Mesenchymal stem cell (in vitro differentiated cells and primary cell): Measurements from ENCODE around the gene KCNJ15.
A peak's percentile ranks its signal among the peaks of the same experiment; 100 is the strongest.

Experiments
- DNase-seq: peaks from one replicate; pipeline ENCODE4 v3.0.0-alpha.2; 2013
- H2AFZ ChIP-seq: one replicate; pipeline ENCODE4 v1.6.1; 2013; ENCODE audit warnings: low read depth, mild to moderate bottlenecking, control low read depth, inconsistent platforms, low read length, moderate library complexity
- H2AK5ac ChIP-seq: 2 replicates; pipeline ENCODE4 v1.6.1; 2013; ENCODE audit warnings: low read length, moderate library complexity, mild to moderate bottlenecking, inconsistent platforms; ENCODE audit not compliant: severe bottlenecking
- H2BK120ac ChIP-seq: one replicate; pipeline ENCODE4 v1.6.1; 2013; ENCODE audit warnings: low read depth, mild to moderate bottlenecking, inconsistent platforms, low read length, moderate library complexity
- H2BK12ac ChIP-seq, 2 experiments: one replicate each; pipeline ENCODE4 v1.6.1; 2013; ENCODE audit warnings: inconsistent platforms in 2 of 2, low read length in 2 of 2, mild to moderate bottlenecking in 2 of 2, moderate library complexity in 2 of 2, control low read depth in 1 of 2
- H2BK15ac ChIP-seq: one replicate; pipeline ENCODE4 v1.6.1; 2013; ENCODE audit warnings: mild to moderate bottlenecking, low read depth, inconsistent platforms; ENCODE audit not compliant: poor library complexity, severe bottlenecking
- H2BK5ac ChIP-seq: 2 replicates; pipeline ENCODE4 v1.6.1; 2013; ENCODE audit warnings: low read depth, mild to moderate bottlenecking, low read length, control low read depth, inconsistent platforms; ENCODE audit not compliant: poor library complexity, severe bottlenecking
- H3K14ac ChIP-seq, 2 experiments: one replicate each; pipeline ENCODE4 v1.6.1; 2013; ENCODE audit warnings: inconsistent platforms in 2 of 2, low read length in 2 of 2, control low read depth in 1 of 2, mild to moderate bottlenecking in 1 of 2, moderate library complexity in 1 of 2
- H3K18ac ChIP-seq, 2 experiments: one replicate each; pipeline ENCODE4 v1.6.1; 2013; ENCODE audit warnings: inconsistent platforms in 2 of 2, low read length in 2 of 2, control low read depth in 1 of 2, low read depth in 1 of 2, mild to moderate bottlenecking in 1 of 2
- H3K23ac ChIP-seq, 2 experiments: one replicate each; pipeline ENCODE4 v1.6.1; 2013; ENCODE audit warnings: inconsistent platforms in 2 of 2, low read length in 2 of 2, mild to moderate bottlenecking in 2 of 2, moderate library complexity in 2 of 2, control low read depth in 1 of 2
- H3K27ac ChIP-seq: 2 replicates; pipeline ENCODE4 v1.5.1; 2013; ENCODE audit warnings: mild to moderate bottlenecking, moderate library complexity, low read length, control low read depth, inconsistent platforms; ENCODE audit not compliant: poor library complexity, severe bottlenecking
- H3K27me3 ChIP-seq, 2 experiments: 2 replicates each; pipeline versions ENCODE4 v1.6.1 to v1.7.0; 2013; ENCODE audit warnings: low read length in 2 of 2, mild to moderate bottlenecking in 2 of 2, moderate library complexity in 2 of 2, control low read depth in 1 of 2, inconsistent platforms in 1 of 2; ENCODE audit not compliant: control insufficient read depth in 1 of 2, insufficient read depth in 1 of 2
- H3K36me3 ChIP-seq, 2 experiments: 2 replicates each; pipeline versions ENCODE4 v1.6.1 to v1.7.0; 2013; ENCODE audit warnings: low read length in 2 of 2, control low read depth in 1 of 2, inconsistent platforms in 1 of 2, low read depth in 1 of 2, mild to moderate bottlenecking in 1 of 2; ENCODE audit not compliant: insufficient read depth in 2 of 2, control insufficient read depth in 1 of 2
- H3K4ac ChIP-seq, 2 experiments: one replicate each; pipeline ENCODE4 v1.6.1; 2013; ENCODE audit warnings: inconsistent platforms in 2 of 2, low read length in 2 of 2, mild to moderate bottlenecking in 2 of 2, moderate library complexity in 2 of 2, control low read depth in 1 of 2, low read depth in 1 of 2
- H3K4me1 ChIP-seq: 2 replicates; pipeline ENCODE4 v1.6.1; 2013; ENCODE audit warnings: low read depth, low read length, control low read depth; ENCODE audit not compliant: control insufficient read depth, insufficient read depth
- H3K4me2 ChIP-seq: 2 replicates; pipeline ENCODE4 v1.6.1; 2013; ENCODE audit warnings: low read length, mild to moderate bottlenecking, inconsistent platforms; ENCODE audit not compliant: poor library complexity, severe bottlenecking
- H3K4me3 ChIP-seq, 2 experiments: 2 replicates each; pipeline versions ENCODE4 v1.5.1 to v1.7.0; 2013; ENCODE audit warnings: low read length in 2 of 2, mild to moderate bottlenecking in 2 of 2, control low read depth in 1 of 2, low read depth in 1 of 2; ENCODE audit not compliant: insufficient read depth in 1 of 2
- H3K79me1 ChIP-seq: replicated peaks from 2 replicates; pipeline ENCODE4 v1.6.1; 2013; ENCODE audit warnings: mild to moderate bottlenecking, control low read depth, low read length, inconsistent platforms; ENCODE audit not compliant: poor library complexity, severe bottlenecking
- H3K9ac ChIP-seq: 2 replicates; pipeline ENCODE4 v1.7.0; 2013; ENCODE audit warnings: mild to moderate bottlenecking, low read length, moderate library complexity
- H3K9me3 ChIP-seq: 2 replicates; pipeline ENCODE4 v1.7.0; 2013; ENCODE audit warnings: mild to moderate bottlenecking, low read length; ENCODE audit not compliant: control insufficient read depth
- H4K8ac ChIP-seq: one replicate; pipeline ENCODE4 v1.6.1; 2013; ENCODE audit warnings: inconsistent platforms, mild to moderate bottlenecking, low read length, moderate library complexity
- H4K91ac ChIP-seq: one replicate; pipeline ENCODE4 v1.6.1; 2013; ENCODE audit warnings: mild to moderate bottlenecking, low read length, inconsistent platforms
- WGBS: methylation state at CpG from one replicate; pipeline ENCODE4 v1.1.7; 2013; ENCODE audit warnings: mixed read lengths; 5-methylcytosine and 5-hydroxymethylcytosine counted together

The KCNJ15 gene

GRCh38 chr21:38321568-38321967 lies 64.8 kb downstream of the KCNJ15 start:
- H4K91ac ChIP-seq = no peak overlapping the region

DNA sequence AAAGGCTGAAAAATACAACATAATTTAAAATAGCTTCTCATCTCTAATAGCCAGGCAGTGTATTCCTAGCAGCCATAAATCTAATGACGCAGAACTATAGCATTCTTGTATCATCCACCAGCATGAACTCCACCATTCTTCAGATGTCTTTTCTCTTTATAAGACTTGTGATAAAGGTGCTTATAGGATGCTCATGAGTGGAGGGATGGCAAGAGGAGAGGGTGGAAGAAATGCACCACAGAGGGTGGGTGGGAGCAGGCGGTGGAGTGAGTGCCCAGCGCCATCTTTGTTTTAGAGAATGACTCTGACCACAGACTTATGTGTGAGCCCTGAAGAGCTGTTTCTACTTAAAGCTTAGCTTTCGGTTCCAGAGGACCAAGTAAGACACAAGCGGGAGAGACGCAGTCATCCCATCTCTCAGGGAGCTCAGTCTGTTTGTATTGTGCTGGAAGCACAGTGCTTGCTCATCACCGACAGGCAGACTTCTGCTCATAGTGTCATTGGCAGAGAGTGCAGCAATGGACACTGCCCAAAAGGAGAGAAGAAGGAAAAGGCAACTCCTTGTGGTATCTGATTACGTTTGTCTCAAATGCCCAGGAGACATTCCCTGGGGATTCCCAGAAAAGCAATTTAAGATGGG lies 65.6 kb downstream of the KCNJ15 start:
- no peak overlapping the region for H2AFZ ChIP-seq
- H3K4ac ChIP-seq = no peak overlapping the region
- no peak overlapping the region for H3K18ac ChIP-seq
- peak overlapping the region; percentile 86 for H3K9ac ChIP-seq
- H3K27ac ChIP-seq = peak overlapping the region; percentile 98
- H2BK120ac ChIP-seq = no peak overlapping the region
- H3K4me2 ChIP-seq = no peak overlapping the region
- H2BK12ac ChIP-seq = peak overlapping the region in 1 of 2 experiments; percentile 80
- no peaks in the 10 kb centered on the region for H3K9me3 ChIP-seq
- no peak overlapping the region for H4K91ac ChIP-seq
- WGBS = 93% methylated on average over 7 of the region's 8 CpGs
- peak overlapping the region; percentile 60 for H2AK5ac ChIP-seq
- no peak overlapping the region for H3K23ac ChIP-seq
- H4K8ac ChIP-seq = no peak overlapping the region
- H3K14ac ChIP-seq = peak overlapping the region in 1 of 2 experiments; percentile 35
- no peak overlapping the region for H3K4me3 ChIP-seq
- H2BK5ac ChIP-seq = no peak overlapping the region
- H3K27me3 ChIP-seq = no peaks in the 10 kb centered on the region
- H2BK15ac ChIP-seq = peak overlapping the region; percentile 34
- peak; percentile 36 for DNase-seq
- H3K36me3 ChIP-seq = peaks cover 0 to 4% of the 10 kb centered on the region in 2 experiments
- H3K79me1 ChIP-seq = no peaks in the 10 kb centered on the region
- H3K4me1 ChIP-seq = peaks cover 20% of the 10 kb centered on the region

More at GRCh38 chr21:38321568-38321967, 64.8 kb downstream of the KCNJ15 start:
- no peaks in the 10 kb centered on the region for H3K27me3 ChIP-seq
- H3K27ac ChIP-seq = no peak overlapping the region
- no peak overlapping the region for H3K4me3 ChIP-seq
- no peak overlapping the region for H2BK120ac ChIP-seq
- peak overlapping the region; percentile 11 for H2BK5ac ChIP-seq
- WGBS = 84% methylated on average over 6 of the region's 6 CpGs
- no peak overlapping the region for H3K4me2 ChIP-seq
- no peak overlapping the region for H2BK15ac ChIP-seq
- no peak overlapping the region for H2AFZ ChIP-seq
- DNase-seq = no peak
- no peak overlapping the region for H3K4ac ChIP-seq
- H2BK12ac ChIP-seq = no peak overlapping the region
- H3K18ac ChIP-seq = no peak overlapping the region
- peak overlapping the region; percentile 86 for H3K9ac ChIP-seq
- H3K4me1 ChIP-seq = peaks cover 16% of the 10 kb centered on the region
- H3K9me3 ChIP-seq = no peaks in the 10 kb centered on the region
- H3K23ac ChIP-seq = no peak overlapping the region
- peak overlapping the region; percentile 89 for H2AK5ac ChIP-seq
- H3K14ac ChIP-seq = no peak overlapping the region
- no peak overlapping the region for H4K8ac ChIP-seq
- no peaks in the 10 kb centered on the region for H3K79me1 ChIP-seq
- peaks cover 0 to 4% of the 10 kb centered on the region in 2 experiments for H3K36me3 ChIP-seq

DNA sequence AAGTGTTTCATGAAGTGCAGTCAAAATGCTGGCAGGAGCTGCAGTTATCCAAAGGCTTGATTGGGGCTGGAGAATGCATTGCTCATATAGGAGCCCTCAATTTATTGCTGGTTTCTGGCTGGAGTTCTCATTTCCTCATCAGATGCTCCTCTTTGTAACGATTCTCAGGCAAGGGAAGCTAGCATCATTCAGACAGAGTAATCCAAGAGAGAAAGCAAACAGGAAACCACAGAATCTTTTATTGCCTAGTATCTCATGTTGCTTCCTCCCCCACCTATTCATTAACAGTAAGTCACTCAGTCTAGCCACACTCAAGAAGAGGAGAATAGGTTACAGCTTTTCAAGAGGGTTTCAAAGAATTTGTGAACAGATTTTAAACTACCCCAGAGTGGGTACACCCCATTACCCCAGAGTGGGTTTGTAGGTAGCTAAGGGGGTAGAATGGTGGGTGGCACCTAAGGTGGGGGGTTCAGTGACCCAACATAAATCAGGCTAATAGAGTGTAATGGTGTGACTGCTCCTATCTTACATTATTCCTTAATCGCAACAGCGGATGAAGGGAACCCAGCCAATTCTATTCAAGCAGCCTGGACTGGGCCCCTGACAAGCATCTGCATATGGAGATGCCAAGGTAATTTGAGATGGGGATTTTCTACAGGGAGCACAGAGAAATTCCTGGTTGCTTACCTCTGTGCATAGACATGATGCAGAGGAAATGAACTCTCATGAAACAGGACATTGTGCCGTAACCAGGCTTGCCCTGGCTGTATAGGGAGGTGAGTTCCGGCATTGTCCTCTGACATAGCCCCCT lies 67.1 kb downstream of the KCNJ15 start:
- H3K23ac ChIP-seq = no peak overlapping the region
- no peak overlapping the region for H2BK12ac ChIP-seq
- no peak overlapping the region for H2AFZ ChIP-seq
- H3K4me3 ChIP-seq = no peak overlapping the region
- 31% methylated on average over 3 of the region's 5 CpGs for WGBS
- peaks cover 22% of the 10 kb centered on the region for H3K4me1 ChIP-seq
- peak overlapping the region; percentile 93 for H2BK5ac ChIP-seq
- peak overlapping the region; percentile 98 for H3K27ac ChIP-seq
- no peak overlapping the region for H3K14ac ChIP-seq
- H3K27me3 ChIP-seq = no peaks in the 10 kb centered on the region
- no peaks in the 10 kb centered on the region for H3K79me1 ChIP-seq
- no peak overlapping the region for H3K4ac ChIP-seq
- peak overlapping the region; percentile 86 for H3K9ac ChIP-seq
- no peak overlapping the region for H4K8ac ChIP-seq
- peak; percentile 93 for DNase-seq
- peak overlapping the region; percentile 29 to 61 for H3K18ac ChIP-seq
- H3K4me2 ChIP-seq = no peak overlapping the region
- no peaks in the 10 kb centered on the region for H3K9me3 ChIP-seq
- H2BK120ac ChIP-seq = no peak overlapping the region
- H4K91ac ChIP-seq = peak overlapping the region; percentile 81
- no peak overlapping the region for H2BK15ac ChIP-seq
- H2AK5ac ChIP-seq = peak overlapping the region; percentile 94
- peaks cover 0 to 4% of the 10 kb centered on the region in 2 experiments for H3K36me3 ChIP-seq

DNA sequence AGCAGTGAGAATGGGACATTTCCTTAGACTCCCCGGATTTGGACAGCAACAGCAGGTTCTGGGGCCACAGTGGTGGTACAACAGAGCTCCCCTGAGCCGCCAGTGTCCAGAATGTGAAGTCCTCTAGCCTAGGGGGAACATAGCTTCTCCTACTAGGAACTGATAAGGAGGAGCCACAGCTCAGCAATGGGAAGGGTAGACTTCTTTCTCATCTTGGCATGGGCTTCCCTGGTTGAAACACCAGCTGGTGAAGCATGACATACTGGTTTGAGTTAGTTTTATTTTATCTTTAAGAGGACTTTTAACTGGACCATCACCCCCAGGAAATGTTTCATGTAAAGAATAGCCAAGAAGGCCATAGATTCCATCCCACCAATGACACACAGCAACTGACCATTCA lies 68.4 kb downstream of the KCNJ15 start:
- peak overlapping the region; percentile 31 for H3K4me2 ChIP-seq
- no peak overlapping the region for H3K14ac ChIP-seq
- no peak overlapping the region for H2BK5ac ChIP-seq
- no peaks in the 10 kb centered on the region for H3K79me1 ChIP-seq
- peak overlapping the region; percentile 86 for H3K9ac ChIP-seq
- H3K36me3 ChIP-seq = peaks cover 0 to 4% of the 10 kb centered on the region in 2 experiments
- H3K4me1 ChIP-seq = peaks cover 24% of the 10 kb centered on the region
- H4K8ac ChIP-seq = no peak overlapping the region
- no peak overlapping the region for H2BK120ac ChIP-seq
- WGBS = 82% methylated on average over 2 of the region's 2 CpGs
- peak overlapping the region; percentile 92 for H2AK5ac ChIP-seq
- no peaks in the 10 kb centered on the region for H3K9me3 ChIP-seq
- H2BK15ac ChIP-seq = no peak overlapping the region
- no peaks in the 10 kb centered on the region for H3K27me3 ChIP-seq
- no peak overlapping the region for H2AFZ ChIP-seq
- H3K18ac ChIP-seq = peak overlapping the region; percentile 1 to 23
- DNase-seq = no peak
- peak overlapping the region; percentile 43 for H4K91ac ChIP-seq
- H3K4me3 ChIP-seq = no peak overlapping the region
- peak overlapping the region; percentile 98 for H3K27ac ChIP-seq
- H3K4ac ChIP-seq = no peak overlapping the region
- H3K23ac ChIP-seq = no peak overlapping the region
- peak overlapping the region in 1 of 2 experiments; percentile 69 for H2BK12ac ChIP-seq
